H1 (cell line): ENCODE measurements around the gene MCUB. TPM values are rescaled to one million over a fixed set of nuclear protein-coding genes. Genes with fewer than 3 reads are reported as not detected.

Experiments used
- CTCF ChIA-PET: fragments of 300-600 bp; sonication (Branson Sonifier 250); formaldehyde crosslinking; loops from one replicate; lab custom pipeline; 2021; ENCODE audit not compliant: partially characterized antibody; lab: Charles Lee
- POLR2A ChIA-PET: fragments of 300-600 bp; sonication (Branson Sonifier 250); formaldehyde crosslinking; loops from one replicate; lab custom pipeline; 2021; ENCODE audit warnings: inconsistent platforms; ENCODE audit not compliant: partially characterized antibody; lab: Charles Lee
- DNase-seq, 2 experiments: peaks; one replicate each; pipeline versions ENCODE4 v3.0.0 to v3.0.0-alpha.2; 2010 to 2022; ENCODE audit warnings: low spot score in 2 of 2, low read depth in 1 of 2, mixed read lengths in 1 of 2
- FAIRE-seq: peaks from 2 replicates; lab custom pipeline; 2011; peaks lifted over from hg19 to GRCh38; lab: Jason Lieb, UNC
- H2AFZ ChIP-seq: 2 replicates; pipeline ENCODE4 v1.8.1; 2012; ENCODE audit warnings: low read length, inconsistent platforms
- H2AK5ac ChIP-seq: 2 replicates; pipeline ENCODE4 v1.6.1; 2013; ENCODE audit warnings: low read depth, low read length
- H2BK120ac ChIP-seq: replicated peaks from 2 replicates; pipeline ENCODE3; 2013; ENCODE audit warnings: low read depth, low read length, inconsistent platforms
- H2BK12ac ChIP-seq: 2 replicates; pipeline ENCODE4 v1.6.1; 2013; ENCODE audit warnings: low read depth, low read length
- H2BK15ac ChIP-seq: 2 replicates; pipeline ENCODE4 v1.6.1; 2013; ENCODE audit warnings: low read length
- H2BK20ac ChIP-seq: 2 replicates; pipeline ENCODE4 v1.6.1; 2013; ENCODE audit warnings: low read length
- H2BK5ac ChIP-seq: 2 replicates; pipeline ENCODE4 v1.6.1; 2013; ENCODE audit warnings: low read depth, low read length
- H3K14ac ChIP-seq: 2 replicates; pipeline ENCODE4 v1.6.1; 2013; ENCODE audit warnings: inconsistent platforms; ENCODE audit not compliant: insufficient read length
- H3K18ac ChIP-seq: 2 replicates; pipeline ENCODE4 v1.6.1; 2013; ENCODE audit warnings: low read length; ENCODE audit errors: extremely low read depth
- H3K23ac ChIP-seq: 2 replicates; pipeline ENCODE4 v1.6.1; 2013; ENCODE audit warnings: inconsistent platforms; ENCODE audit not compliant: insufficient read length
- H3K23me2 ChIP-seq: 2 replicates; pipeline ENCODE4 v1.6.1; 2013; ENCODE audit warnings: low read depth, low read length
- H3K27ac ChIP-seq: 2 replicates; pipeline ENCODE4 v1.6.1; 2011; ENCODE audit warnings: low read depth, low read length, inconsistent platforms
- H3K27me3 ChIP-seq, 4 experiments: replicated peaks in 1 of 4; 1 replicate in 1 of 4; 2 replicates in 3 of 4; pipeline versions ENCODE4 v1.6.1 to v1.8.1; 2011 to 2013; ENCODE audit warnings: low read length in 3 of 4, mild to moderate bottlenecking in 3 of 4, inconsistent platforms in 2 of 4, mixed read lengths in 2 of 4, moderate library complexity in 1 of 4; ENCODE audit not compliant: control insufficient read depth in 3 of 4, insufficient read depth in 3 of 4; ENCODE audit errors: extremely low read depth in 1 of 4
- H3K36me3 ChIP-seq, 4 experiments: 2 replicates each; pipeline versions ENCODE4 v1.6.1 to v1.8.1; 2011 to 2013; ENCODE audit warnings: mild to moderate bottlenecking in 4 of 4, low read length in 3 of 4, moderate library complexity in 2 of 4, control low read depth in 1 of 4, inconsistent platforms in 1 of 4; ENCODE audit not compliant: insufficient read depth in 4 of 4, control insufficient read depth in 2 of 4
- H3K4ac ChIP-seq: replicated peaks from 2 replicates; pipeline ENCODE3; 2013; ENCODE audit warnings: low read length, low read depth, mixed read lengths, inconsistent platforms; ENCODE audit not compliant: insufficient read length
- H3K4me1 ChIP-seq, 4 experiments: replicated peaks in 1 of 4; 1 replicate in 1 of 4; 2 replicates in 3 of 4; pipeline versions ENCODE4 v1.6.1 to v1.8.1; 2011 to 2013; ENCODE audit warnings: low read length in 3 of 4, inconsistent platforms in 2 of 4, mixed read lengths in 1 of 4; ENCODE audit not compliant: insufficient read depth in 4 of 4, control insufficient read depth in 3 of 4
- H3K4me2 ChIP-seq, 2 experiments: 2 replicates each; pipeline versions ENCODE4 v1.6.1 to v1.8.1; 2011 to 2013; ENCODE audit warnings: low read depth in 2 of 2, low read length in 2 of 2, control low read depth in 1 of 2, inconsistent platforms in 1 of 2, mild to moderate bottlenecking in 1 of 2; ENCODE audit not compliant: insufficient read depth in 1 of 2
- H3K4me3 ChIP-seq, 4 experiments: fragments of 200-600, 300-600 bp in 1 of 4; sonication (generic), shearing (Covaris generic), sonication (Bioruptor Twin) in 1 of 4; 2 replicates each; pipeline versions ENCODE4 v1.5.1 to v1.8.1; 2011 to 2016; ENCODE audit warnings: low read length in 4 of 4, low read depth in 3 of 4, control low read depth in 2 of 4, inconsistent platforms in 2 of 4, mild to moderate bottlenecking in 2 of 4, mixed read lengths in 1 of 4, moderate library complexity in 1 of 4; ENCODE audit not compliant: insufficient read depth in 2 of 4; ENCODE audit errors: extremely low read depth in 1 of 4
- H3K56ac ChIP-seq: replicated peaks from 2 replicates; pipeline ENCODE3; 2013; ENCODE audit warnings: low read depth, mild to moderate bottlenecking, mixed read lengths, low read length, inconsistent platforms; ENCODE audit not compliant: insufficient read length
- H3K79me1 ChIP-seq: 2 replicates; pipeline ENCODE4 v1.6.1; 2013; ENCODE audit warnings: low read depth, low read length, control low read depth
- H3K79me2 ChIP-seq, 2 experiments: 2 replicates each; pipeline versions ENCODE4 v1.6.1 to v1.8.1; 2012 to 2013; ENCODE audit warnings: low read length in 2 of 2, mild to moderate bottlenecking in 2 of 2, inconsistent platforms in 1 of 2; ENCODE audit not compliant: insufficient read depth in 2 of 2, control insufficient read depth in 1 of 2
- H3K9ac ChIP-seq, 4 experiments: replicated peaks in 1 of 4; 1 replicate in 1 of 4; 2 replicates in 3 of 4; pipeline versions ENCODE4 v1.6.1 to v1.8.1; 2011 to 2013; ENCODE audit warnings: low read depth in 3 of 4, low read length in 3 of 4, control low read depth in 2 of 4, mild to moderate bottlenecking in 2 of 4, moderate library complexity in 2 of 4, inconsistent platforms in 1 of 4; ENCODE audit errors: extremely low read depth in 1 of 4
- H3K9me3 ChIP-seq, 2 experiments: 2 replicates each; pipeline versions ENCODE4 v1.6.1 to v1.8.1; 2012 to 2013; ENCODE audit warnings: mild to moderate bottlenecking in 2 of 2, moderate library complexity in 2 of 2, control low read depth in 1 of 2, inconsistent platforms in 1 of 2, low read depth in 1 of 2, low read length in 1 of 2, mixed read lengths in 1 of 2; ENCODE audit not compliant: insufficient read depth in 2 of 2
- H4K20me1 ChIP-seq, 2 experiments: replicated peaks in 1 of 2; 2 replicates each; pipeline versions ENCODE3 to v1.8.1; 2011 to 2013; ENCODE audit warnings: inconsistent platforms in 2 of 2, low read length in 2 of 2, mild to moderate bottlenecking in 1 of 2; ENCODE audit not compliant: insufficient read depth in 2 of 2, control insufficient read depth in 1 of 2
- H4K5ac ChIP-seq: 2 replicates; pipeline ENCODE4 v1.6.1; 2013; ENCODE audit warnings: low read length, low read depth, mixed read lengths, inconsistent platforms; ENCODE audit not compliant: insufficient read length
- H4K8ac ChIP-seq: 2 replicates; pipeline ENCODE4 v1.8.0; 2013; ENCODE audit warnings: mild to moderate bottlenecking, moderate library complexity, low read length, inconsistent platforms; ENCODE audit not compliant: insufficient read depth; ENCODE audit errors: extremely low read depth
- H4K91ac ChIP-seq: replicated peaks from 2 replicates; pipeline ENCODE3; 2013; ENCODE audit warnings: low read length, mixed read lengths, inconsistent platforms; ENCODE audit not compliant: insufficient read length
- EP300 ChIP-seq, 2 experiments: IDR thresholded peaks; 1 replicate in 1 of 2; 2 replicates in 1 of 2; pipeline ENCODE4 v1.6.1; 2011 to 2012; ENCODE audit warnings: low read depth in 2 of 2, low read length in 2 of 2, mild to moderate bottlenecking in 2 of 2, borderline replicate concordance in 1 of 2, inconsistent platforms in 1 of 2, moderate library complexity in 1 of 2
- GABPA ChIP-seq: IDR thresholded peaks from 2 replicates; pipeline ENCODE4 v1.6.1; 2011; ENCODE audit warnings: mild to moderate bottlenecking, low read length, moderate library complexity, borderline replicate concordance; ENCODE audit not compliant: insufficient read depth
- MAX ChIP-seq: IDR thresholded peaks from 2 replicates; pipeline ENCODE4 v1.6.1; 2012; ENCODE audit warnings: inconsistent platforms
- SIRT6 ChIP-seq: IDR thresholded peaks from one replicate; pipeline ENCODE4 v1.7.1; 2012; ENCODE audit warnings: low read length, inconsistent platforms
- SUZ12 ChIP-seq: fragments of 200-600 bp; sonication (generic); IDR thresholded peaks from 2 replicates; pipeline ENCODE4 v1.6.1; 2012; ENCODE audit warnings: mild to moderate bottlenecking, inconsistent platforms, low read length, moderate library complexity, mixed read lengths
- WGBS, 2 experiments: shearing (Covaris generic) in 1 of 2; methylation state at CpG; one replicate each; pipeline versions ENCODE4 v1.1.6 to v1.1.7; 2013 to 2015; ENCODE audit warnings: low lambda C conversion rate in 2 of 2, mixed read lengths in 2 of 2, inconsistent platforms in 1 of 2, low coverage in 1 of 2, missing lambda C conversion rate in 1 of 2; ENCODE audit not compliant: insufficient replicate concordance in 2 of 2, insufficient coverage in 1 of 2, insufficient read length in 1 of 2; ENCODE audit errors: extremely low coverage in 1 of 2, missing lambda C conversion rate in 1 of 2; 5-methylcytosine and 5-hydroxymethylcytosine counted together
- polyA plus RNA-seq, 7 experiments: library from polyadenylated mRNA; depleted of rRNA in 3 of 7; stranded (reverse) in 5 of 7; unstranded in 2 of 7; fragments of >200 nt in 5 of 7; fragments of 200-250 nt in 2 of 7; gene quantifications; 1 replicate in 5 of 7; 2 replicates in 1 of 7; 4 replicates in 1 of 7; pipeline versions ENCODE4 v1.2.1 to v1.2.3, GENCODE V29; 2011 to 2013; ENCODE audit warnings: missing spikeins in 2 of 7, mixed read lengths in 2 of 7
- total RNA-seq: library from RNA; stranded (reverse); fragmentation: NEBNext Ultra II Directional; extraction: Animal tissue kit (Norgen Biotek cat#: 25700); gene quantifications from 2 replicates; pipeline ENCODE4 v1.2.1, GENCODE V29; 2021

Gene MCUB
- total and polyA plus RNA-seq, 2 of the 8 experiments (the other 6 are each of a cell fraction or from before 2014, with no cell fraction given): 15.2 to 19.4 TPM

GRCh38 chr4:109624536-109624935, 64.5 kb downstream of the MCUB start:
- Histone ChIP-seq H3K4me3 (no peak overlapping the region), H4K5ac (no peak overlapping the region), H3K27me3 (no peaks in the 10 kb centered on the region), H2BK15ac (no peak overlapping the region), H3K14ac (no peak overlapping the region), H3K9me3 (no peaks in the 10 kb centered on the region), H3K4me2 (no peak overlapping the region), H2BK12ac (no peak overlapping the region), H3K27ac (no peak overlapping the region), H2AK5ac (no peak overlapping the region), H2BK120ac (no peak overlapping the region), H3K36me3 (no peaks in the 10 kb centered on the region), H4K20me1 (peaks cover 0 to 3% of the 10 kb centered on the region in 2 experiments), H3K18ac (no peak overlapping the region), H3K4ac (no peak overlapping the region), H2BK20ac (no peak overlapping the region), H3K79me1 (no peaks in the 10 kb centered on the region), H3K23me2 (no peaks in the 10 kb centered on the region), H2AFZ (no peak overlapping the region), H4K8ac (no peak overlapping the region), H2BK5ac (no peak overlapping the region), H3K56ac (no peak overlapping the region), H4K91ac (no peak overlapping the region), H3K79me2 (no peaks in the 10 kb centered on the region), H3K23ac (no peak overlapping the region), H3K9ac (no peak overlapping the region), H3K4me1 (no peaks in the 10 kb centered on the region)
- POLR2A ChIA-PET: no interaction called here
- CTCF ChIA-PET: interaction anchor here (1.0 kb wide), 1 partner anchor 9 kb away, joined by 3 read pairs; no protein-coding TSS in a partner anchor
- FAIRE-seq: peak; percentile 99
- TF ChIP-seq EP300 (IDR thresholded peaks at IDR 0.05; ENCODE audit: borderline replicate concordance in 1 of 2, low read depth in 2 of 2, low read length in 2 of 2) (no peak), SIRT6 (no peak), SUZ12 (no peak), GABPA (no peak), MAX (no peak)
- 100% methylated on average over 2 of the region's 2 CpGs; no CpG with 5 or more reads in 1 of the 2 experiments for WGBS, 2 experiments
- DNase-seq: no peak
